Stimulated activated CD4-positive, alpha-beta T cell treated with anti-CD3 and anti-CD28 coated beads, Interleukin-1b, Interleukin-23, amount 100 ng/mL, for 1 hour (primary cell): ENCODE results near the gene FBLIM1.
A peak's percentile ranks its signal among the peaks of the same experiment; 100 is the strongest.
"Not testable (repeated sequence)": the region's sequence is repeated elsewhere in the genome, so short reads cannot be mapped to it uniquely, and the experiment has no call there.

Experiments
- DNase-seq, 2 donors: peaks; one replicate each; pipeline ENCODE4 v3.0.0-alpha.2; 2020; ENCODE audit warnings: low read depth in 2 of 2

Gene FBLIM1

GRCh38 chr1:15816674-15817073 lies 58.1 kb downstream of the FBLIM1 start:
- no peak for DNase-seq

- no peak for DNase-seq
Measured at GRCh38 chr1:15820478-15820877, 61.9 kb downstream of the FBLIM1 start.

GRCh38 chr1:15825800-15826199 lies 67.2 kb downstream of the FBLIM1 start:
- no peak for DNase-seq

- no peak for DNase-seq
Measured at GRCh38 chr1:15826810-15827507, 68.4 kb downstream of the FBLIM1 start.

GRCh38 chr1:15827567-15827966 lies 69.0 kb downstream of the FBLIM1 start:
- DNase-seq, result not testable (repeated sequence)

GRCh38 chr1:15828931-15829330 lies 70.3 kb downstream of the FBLIM1 start:
- DNase-seq, result not testable (repeated sequence)

- no peak for DNase-seq
Measured at GRCh38 chr1:15830258-15830657, 71.7 kb downstream of the FBLIM1 start.

GRCh38 chr1:15833069-15833679 lies 74.6 kb downstream of the FBLIM1 start:
- no peak for DNase-seq

GRCh38 chr1:15833842-15834405 lies 75.3 kb downstream of the FBLIM1 start:
- no peak for DNase-seq

GRCh38 chr1:15834406-15835204 lies 76.0 kb downstream of the FBLIM1 start:
- peak; percentile 72 to 79 for DNase-seq

GRCh38 chr1:15835205-15835740 lies 76.7 kb downstream of the FBLIM1 start:
- peak in 1 of 2 donors; percentile 27 for DNase-seq

GRCh38 chr1:15835741-15836510 lies 77.3 kb downstream of the FBLIM1 start:
- DNase-seq, result peak; percentile 99
